Osteoblast (primary cell): ENCODE results near the gene SNX22. TPM values are rescaled to one million over a fixed set of nuclear protein-coding genes. Genes with fewer than 3 reads are reported as not detected.

Experiments
- DNase-seq: peaks from one replicate; pipeline ENCODE4 v3.0.0; 2011; ENCODE audit warnings: low spot score, mixed read lengths; ENCODE audit not compliant: insufficient read length; ENCODE audit errors: missing footprints
- H2AFZ ChIP-seq: 2 replicates; pipeline ENCODE4 v1.6.0; 2011; ENCODE audit warnings: mild to moderate bottlenecking, low read length
- H3K27ac ChIP-seq: 2 replicates; pipeline ENCODE4 v1.5.1; 2011; ENCODE audit warnings: mild to moderate bottlenecking, low read depth, low read length, moderate library complexity
- H3K27me3 ChIP-seq: 2 replicates; pipeline ENCODE4 v1.6.0; 2012; ENCODE audit warnings: mild to moderate bottlenecking, control low read depth, inconsistent platforms, low read length, moderate library complexity; ENCODE audit not compliant: insufficient read depth
- H3K36me3 ChIP-seq: 2 replicates; pipeline ENCODE4 v1.5.1; 2011; ENCODE audit warnings: mild to moderate bottlenecking, low read length, control low read depth, moderate library complexity; ENCODE audit not compliant: insufficient read depth
- H3K4me1 ChIP-seq: 2 replicates; pipeline ENCODE4 v1.5.1; 2011; ENCODE audit warnings: mild to moderate bottlenecking, low read length, control low read depth, moderate library complexity; ENCODE audit not compliant: insufficient read depth
- H3K4me2 ChIP-seq: 2 replicates; pipeline ENCODE4 v1.6.0; 2011; ENCODE audit warnings: mild to moderate bottlenecking, low read length; ENCODE audit not compliant: insufficient read depth
- H3K4me3 ChIP-seq: fragments of 200-600 bp; sonication (generic); 3 replicates; pipeline ENCODE4 v1.5.1; 2012; ENCODE audit warnings: mild to moderate bottlenecking, low read length, inconsistent platforms; ENCODE audit not compliant: insufficient read depth
- H3K79me2 ChIP-seq: 2 replicates; pipeline ENCODE4 v1.6.0; 2012; ENCODE audit warnings: mild to moderate bottlenecking, low read length, control low read depth, inconsistent platforms; ENCODE audit not compliant: insufficient read depth
- H3K9me3 ChIP-seq: 2 replicates; pipeline ENCODE4 v1.5.1; 2011; ENCODE audit warnings: low read depth, low read length, control low read depth
- H4K20me1 ChIP-seq: 2 replicates; pipeline ENCODE4 v1.6.0; 2012; ENCODE audit warnings: mild to moderate bottlenecking, low read length, control low read depth; ENCODE audit not compliant: insufficient read depth
- total RNA-seq: library from RNA; depleted of rRNA; stranded (reverse); fragments of >200 nt; gene quantifications from 2 replicates; pipeline ENCODE4 v1.2.3, GENCODE V29; 2012
- TF ChIP-seq, protein P1 (sequence below): IDR thresholded peaks from 2 replicates; pipeline ENCODE4 v1.5.1; 2011; ENCODE audit warnings: mild to moderate bottlenecking, low read depth, low read length, moderate library complexity; ENCODE audit errors: extremely low read depth

Gene SNX22
- total RNA-seq, 1 donor: under 0.01 TPM

- TF ChIP-seq, protein P1, sequence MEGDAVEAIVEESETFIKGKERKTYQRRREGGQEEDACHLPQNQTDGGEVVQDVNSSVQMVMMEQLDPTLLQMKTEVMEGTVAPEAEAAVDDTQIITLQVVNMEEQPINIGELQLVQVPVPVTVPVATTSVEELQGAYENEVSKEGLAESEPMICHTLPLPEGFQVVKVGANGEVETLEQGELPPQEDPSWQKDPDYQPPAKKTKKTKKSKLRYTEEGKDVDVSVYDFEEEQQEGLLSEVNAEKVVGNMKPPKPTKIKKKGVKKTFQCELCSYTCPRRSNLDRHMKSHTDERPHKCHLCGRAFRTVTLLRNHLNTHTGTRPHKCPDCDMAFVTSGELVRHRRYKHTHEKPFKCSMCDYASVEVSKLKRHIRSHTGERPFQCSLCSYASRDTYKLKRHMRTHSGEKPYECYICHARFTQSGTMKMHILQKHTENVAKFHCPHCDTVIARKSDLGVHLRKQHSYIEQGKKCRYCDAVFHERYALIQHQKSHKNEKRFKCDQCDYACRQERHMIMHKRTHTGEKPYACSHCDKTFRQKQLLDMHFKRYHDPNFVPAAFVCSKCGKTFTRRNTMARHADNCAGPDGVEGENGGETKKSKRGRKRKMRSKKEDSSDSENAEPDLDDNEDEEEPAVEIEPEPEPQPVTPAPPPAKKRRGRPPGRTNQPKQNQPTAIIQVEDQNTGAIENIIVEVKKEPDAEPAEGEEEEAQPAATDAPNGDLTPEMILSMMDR: no peak
- Histone ChIP-seq H3K9me3 (no peaks in the 10 kb centered on the region), H3K4me2 (no peak overlapping the region), H3K27me3 (peaks cover 21% of the 10 kb centered on the region), H3K4me1 (peaks cover 3% of the 10 kb centered on the region), H3K36me3 (peaks cover 6% of the 10 kb centered on the region), H3K79me2 (no peaks in the 10 kb centered on the region), H3K27ac (no peak overlapping the region), H3K4me3 (no peak overlapping the region), H4K20me1 (peaks cover 12% of the 10 kb centered on the region), H2AFZ (no peak overlapping the region)
- peak; percentile 85 for DNase-seq
These were observed 1.5 kb upstream of the SNX22 start for GRCh38 chr15:64149893-64150578.

DNA sequence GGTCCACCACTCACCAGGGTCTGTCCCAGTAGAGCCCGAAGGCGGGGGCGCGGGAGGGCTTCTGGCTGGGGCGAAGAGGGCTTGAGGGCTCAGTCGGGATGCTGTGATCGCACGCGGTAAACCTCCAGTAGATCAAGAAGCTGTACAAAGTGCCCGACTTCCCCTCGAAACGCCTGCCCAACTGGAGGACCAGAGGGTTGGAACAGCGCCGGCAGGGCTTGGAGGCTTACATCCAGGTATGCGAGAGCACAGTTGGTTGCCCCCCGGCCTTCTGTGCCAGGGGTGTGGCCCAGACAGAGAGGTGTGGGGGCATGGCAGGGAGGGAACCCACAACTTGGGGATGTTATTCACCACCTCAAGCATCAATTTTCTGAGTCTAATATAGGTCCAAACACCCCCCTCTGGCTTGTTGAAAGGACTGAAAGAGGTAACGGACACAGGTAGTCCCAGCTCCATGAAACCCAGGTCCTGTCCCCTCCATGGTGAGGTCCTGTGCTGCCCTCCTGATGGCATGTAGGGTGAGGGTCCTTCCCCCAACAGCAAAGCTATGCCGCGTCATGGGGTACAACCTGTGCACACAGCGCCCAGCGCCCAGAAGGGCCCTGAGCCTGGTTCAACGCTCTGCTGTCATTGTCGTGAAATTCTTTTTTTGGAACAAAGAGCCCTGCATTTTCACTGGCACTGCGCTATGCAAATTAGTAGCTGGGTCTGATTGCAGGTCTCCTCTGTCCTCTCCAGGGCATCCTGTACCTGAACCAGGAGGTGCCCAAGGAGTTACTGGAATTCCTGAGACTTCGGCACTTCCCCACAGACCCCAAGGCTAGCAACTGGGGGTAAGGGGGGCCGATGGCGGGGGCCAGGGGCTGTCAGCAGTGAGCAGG, 1.2 kb downstream of the SNX22 start:
- Histone ChIP-seq H3K9me3 (no peaks in the 10 kb centered on the region), H3K4me3 (no peak overlapping the region), H3K36me3 (peaks cover 32% of the 10 kb centered on the region), H3K79me2 (peaks cover 3% of the 10 kb centered on the region), H3K27me3 (peaks cover 21% of the 10 kb centered on the region), H4K20me1 (peaks cover 32% of the 10 kb centered on the region), H3K27ac (no peak overlapping the region), H2AFZ (no peak overlapping the region), H3K4me1 (peaks cover 11% of the 10 kb centered on the region), H3K4me2 (peak overlapping the region; percentile 59)
- DNase-seq: peak; percentile 86
- TF ChIP-seq, protein P1: no peak

DNA sequence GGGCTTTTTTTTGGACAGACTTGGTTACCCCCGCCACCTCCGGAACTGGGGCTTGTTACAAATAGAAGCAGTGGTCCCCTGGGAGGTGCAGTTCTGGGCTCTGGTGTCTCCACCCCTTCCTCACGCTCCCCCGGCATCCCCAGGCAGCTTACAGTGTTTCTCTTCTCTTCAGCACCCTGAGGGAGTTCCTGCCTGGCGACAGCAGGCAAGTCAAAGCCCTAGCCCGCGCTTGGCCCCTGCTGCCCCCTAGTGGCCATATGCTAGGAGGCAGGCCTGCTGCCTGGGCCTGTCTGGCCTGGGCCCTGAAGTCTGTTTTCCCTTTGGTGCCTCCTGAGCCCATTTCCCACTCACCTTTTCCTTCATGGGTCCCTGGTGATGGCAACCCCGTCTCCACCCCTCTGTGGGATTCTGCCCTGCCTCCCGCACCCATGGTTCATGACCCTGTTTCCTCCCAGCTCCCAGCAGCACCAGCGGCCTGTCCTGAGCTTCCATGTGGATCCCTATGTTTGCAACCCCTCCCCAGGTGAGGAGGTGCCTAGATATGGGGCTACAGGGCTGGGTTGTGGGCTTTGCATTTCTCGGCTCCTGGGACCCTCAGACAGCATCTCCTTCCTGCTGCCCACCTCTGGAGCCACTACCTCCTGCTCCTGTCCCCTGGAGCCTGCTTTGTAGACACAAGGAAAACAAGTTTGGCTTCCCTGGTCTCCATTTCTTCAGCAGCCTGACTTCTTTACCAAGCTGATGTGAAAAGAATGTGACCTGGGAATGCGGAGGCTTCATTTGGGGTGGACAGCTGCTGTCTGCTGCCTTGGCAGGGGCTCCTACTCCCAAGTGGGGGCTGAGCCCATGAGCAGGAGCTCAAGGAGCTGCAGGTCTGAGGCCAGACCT, 2.2 kb downstream of the SNX22 start:
- H2AFZ ChIP-seq: no peak overlapping the region
- H3K4me3 ChIP-seq: no peak overlapping the region
- H3K4me2 ChIP-seq: no peak overlapping the region
- peaks cover 42% of the 10 kb centered on the region for H4K20me1 ChIP-seq
- H3K79me2 ChIP-seq: peaks cover 12% of the 10 kb centered on the region
- H3K27me3 ChIP-seq: peaks cover 21% of the 10 kb centered on the region
- H3K27ac ChIP-seq: no peak overlapping the region
- peaks cover 42% of the 10 kb centered on the region for H3K36me3 ChIP-seq
- TF ChIP-seq, protein P1: peak; percentile 97
- DNase-seq: peak; percentile 100
- H3K9me3 ChIP-seq: no peaks in the 10 kb centered on the region
- peaks cover 21% of the 10 kb centered on the region for H3K4me1 ChIP-seq
